Tibial artery (tissue), 4 donors: Measurements from ENCODE around the gene NR2F2.
A peak's percentile ranks its signal among the peaks of the same experiment; 100 is the strongest.

Experiments used
- DNase-seq, 2 donors: peaks; one replicate each; pipeline ENCODE4 v3.0.0-alpha.2; 2019
- H3K27ac ChIP-seq, 2 donors: fragments of 200-600 bp; sonication (generic) in 1 of 2; 1 replicate in 1 of 2; 2 replicates in 1 of 2; pipeline ENCODE4 v1.5.1; 2018 to 2019; ENCODE audit warnings: mild to moderate bottlenecking in 1 of 2
- H3K27me3 ChIP-seq, 2 donors: fragments of 200-600 bp; sonication (generic) in 1 of 2; one replicate each; pipeline versions ENCODE4 v1.5.1 to v1.6.0; 2016 to 2019
- H3K36me3 ChIP-seq, 3 donors: fragments of 200-600 bp; sonication (generic) in 2 of 3; one replicate each; pipeline ENCODE4 v1.5.1; 2016 to 2019; ENCODE audit warnings: mild to moderate bottlenecking in 2 of 3
- H3K4me1 ChIP-seq, 4 donors: fragments of 200-600 bp; sonication (generic) in 2 of 4; 1 replicate in 3 of 4; 2 replicates in 1 of 4; pipeline ENCODE4 v1.5.1; 2016 to 2019
- H3K4me3 ChIP-seq, 2 donors: fragments of 200-600 bp; sonication (generic) in 1 of 2; 1 replicate in 1 of 2; 2 replicates in 1 of 2; pipeline ENCODE4 v1.5.1; 2018 to 2019; ENCODE audit warnings: mild to moderate bottlenecking in 2 of 2
- H3K9me3 ChIP-seq, 3 donors: fragments of 200-600 bp; sonication (generic) in 1 of 3; one replicate each; pipeline ENCODE4 v1.5.1; 2016 to 2019
- CTCF ChIP-seq, 2 experiments: fragments of 200-600 bp in 1 of 2; fragments of 450-650 bp in 1 of 2; IDR thresholded peaks; one replicate each; pipeline ENCODE4 v1.5.1; 2017 to 2019; ENCODE audit warnings: antibody characterized with exemption in 2 of 2, mild to moderate bottlenecking in 1 of 2, moderate library complexity in 1 of 2
- intact Hi-C: fragments of 100-400 bp; cut with DNase I; formaldehyde crosslinking; loops from one replicate; pipeline ENCODE4 v1.15.0; 2023; ENCODE audit warnings: low total_unique reads

The NR2F2 gene

GRCh38 chr15:96325541-96326327, 4.8 kb upstream of the NR2F2 start:
- Histone ChIP-seq H3K9me3 (no peaks in the 10 kb centered on the region), H3K27ac (peak overlapping the region; percentile 96 to 100), H3K4me3 (peak overlapping the region; percentile 92 to 97), H3K27me3 (no peaks in the 10 kb centered on the region), H3K36me3 (no peaks in the 10 kb centered on the region), H3K4me1 (peaks cover 0 to 34% (median 17%) of the 10 kb centered on the region in 4 donors)
- intact Hi-C loops, result loop anchor here (5.0 kb wide), 1 partner anchor 998 kb away; no protein-coding TSS in a partner anchor
- TF ChIP-seq CTCF (IDR thresholded peaks at IDR 0.05), result no peak
- DNase-seq, result no peak

- Histone ChIP-seq H3K4me3 (peak overlapping the region; percentile 92 to 97), H3K4me1 (peaks cover 0 to 34% (median 16%) of the 10 kb centered on the region in 4 donors), H3K36me3 (peaks cover under 1 to 3% (median under 1%) of the 10 kb centered on the region in 3 donors), H3K27me3 (no peaks in the 10 kb centered on the region), H3K27ac (peak overlapping the region; percentile 96 to 100), H3K9me3 (no peaks in the 10 kb centered on the region)
- peak; percentile 58 to 78 for DNase-seq
- intact Hi-C loops, result loop anchor here (5.0 kb wide), 1 partner anchor 999 kb away; no protein-coding TSS in a partner anchor
- TF ChIP-seq CTCF (IDR thresholded peaks at IDR 0.05), result no peak
Observed at GRCh38 chr15:96326328-96327154, 4.0 kb upstream of the NR2F2 start.

- H3K4me3 ChIP-seq, result peak overlapping the region; percentile 92 to 97
- peaks cover 5 to 10% (median 8%) of the 10 kb centered on the region in 3 donors for H3K36me3 ChIP-seq
- peak; percentile 77 to 78 for TF ChIP-seq CTCF (IDR thresholded peaks at IDR 0.05)
- intact Hi-C loops, result loop anchor here (5.0 kb wide), 1 partner anchor 1000 kb away; no protein-coding TSS in a partner anchor
- peak in 1 of 2 donors; percentile 27 for DNase-seq
- H3K4me1 ChIP-seq, result peaks cover 0 to 34% (median 16%) of the 10 kb centered on the region in 4 donors
- peak overlapping the region; percentile 96 to 100 for H3K27ac ChIP-seq
- H3K27me3 ChIP-seq, result no peaks in the 10 kb centered on the region
- H3K9me3 ChIP-seq, result no peaks in the 10 kb centered on the region
Observed at GRCh38 chr15:96327155-96327741, 3.3 kb upstream of the NR2F2 start.

- TF ChIP-seq CTCF (IDR thresholded peaks at IDR 0.05), result no peak
- DNase-seq, result no peak
- intact Hi-C loops, result loop anchor here (5.0 kb wide), 1 partner anchor 1001 kb away; no protein-coding TSS in a partner anchor
Observed at GRCh38 chr15:96328181-96328876, 2.2 kb upstream of the NR2F2 start.

GRCh38 chr15:96328877-96329195, 1.7 kb upstream of the NR2F2 start:
- Histone ChIP-seq H3K4me1 (peaks cover 0 to 22% (median 8%) of the 10 kb centered on the region in 4 donors), H3K27me3 (no peaks in the 10 kb centered on the region), H3K27ac (peak overlapping the region; percentile 96 to 100), H3K4me3 (peak overlapping the region; percentile 92 to 97), H3K9me3 (no peaks in the 10 kb centered on the region), H3K36me3 (peaks cover 20 to 23% (median 21%) of the 10 kb centered on the region in 3 donors)
- intact Hi-C loops, result loop anchor here (5.0 kb wide), 1 partner anchor 1002 kb away; no protein-coding TSS in a partner anchor
- TF ChIP-seq CTCF (IDR thresholded peaks at IDR 0.05), result no peak
- no peak for DNase-seq

More at GRCh38 chr15:96328181-96328876, 2.2 kb upstream of the NR2F2 start:
- Histone ChIP-seq H3K4me3 (peak overlapping the region; percentile 92 to 97), H3K27me3 (no peaks in the 10 kb centered on the region), H3K4me1 (peaks cover 0 to 27% (median 12%) of the 10 kb centered on the region in 4 donors), H3K36me3 (peaks cover 15 to 18% (median 16%) of the 10 kb centered on the region in 3 donors), H3K27ac (peak overlapping the region; percentile 96 to 100), H3K9me3 (no peaks in the 10 kb centered on the region)
